ENCODE data around the gene SDR42E1. TPM values are rescaled to one million over a fixed set of nuclear protein-coding genes. Genes with fewer than 3 reads are reported as not detected.

SDR42E1 gene
- total RNA-seq, 1 donor from 2014 or later, result 0.37 TPM

DNA sequence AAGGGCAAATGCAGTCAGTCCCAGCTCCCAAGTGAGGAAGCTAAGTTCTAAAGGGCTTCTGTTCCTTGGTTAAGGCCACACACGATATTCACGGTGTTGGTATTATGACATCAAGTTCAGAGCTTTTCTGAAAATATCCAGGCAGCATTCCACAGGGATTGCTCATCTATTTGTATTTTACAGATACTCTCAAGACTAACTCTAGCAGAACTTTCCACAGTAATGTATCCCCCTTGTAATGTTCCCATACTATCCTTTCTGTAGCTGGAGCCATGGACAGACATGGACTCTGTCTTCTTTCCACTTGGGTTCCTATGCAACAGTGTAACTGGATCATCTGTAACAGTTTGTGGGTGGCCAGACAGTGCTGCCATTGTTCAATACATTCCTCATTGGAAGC, 13.5 kb downstream of the SDR42E1 start:
- no peaks in the 10 kb centered on the region for H4K20me1 ChIP-seq (ENCODE audit: low read depth)
- H3K4me1 Mint-ChIP-seq, result peaks cover 18% of the 10 kb centered on the region
- H3K79me2 ChIP-seq (ENCODE audit: low read depth), result no peaks in the 10 kb centered on the region
- no peaks in the 10 kb centered on the region for H3K36me3 Mint-ChIP-seq
- H3K4me1 ChIP-seq, result no peaks in the 10 kb centered on the region
- no peaks in the 10 kb centered on the region for H3K36me3 ChIP-seq
- no peak overlapping the region for H3K9ac ChIP-seq
- H3K4me3 Mint-ChIP-seq, result no peak overlapping the region
- H3F3A ChIP-seq (ENCODE audit: low read depth), result no peaks in the 10 kb centered on the region
- no peak overlapping the region for H3K27ac Mint-ChIP-seq
- no peak overlapping the region for H3K4me3 ChIP-seq
- H3K27ac ChIP-seq, result no peak overlapping the region
- H3K4me2 ChIP-seq, result no peak overlapping the region
- H3K9me3 Mint-ChIP-seq, result peaks cover 3% of the 10 kb centered on the region
- DNase-seq (ENCODE audit: low spot score), result no peak
- H3K27me3 ChIP-seq, result no peaks in the 10 kb centered on the region
- peaks cover 5% of the 10 kb centered on the region for H3K27me3 Mint-ChIP-seq (ENCODE audit: insufficient read depth, low read depth)
- no peak for TF ChIP-seq CTCF (IDR thresholded peaks at IDR 0.05)
- no peak for TF ChIP-seq EZH2 (IDR thresholded peaks at IDR 0.05)
- TF ChIP-seq EZH2phosphoT487 (IDR thresholded peaks at IDR 0.05), result no peak
- H2AFZ ChIP-seq (replicated peaks), result no peak overlapping the region
- H3K9me3 ChIP-seq (ENCODE audit: low read depth), result no peaks in the 10 kb centered on the region

DNA sequence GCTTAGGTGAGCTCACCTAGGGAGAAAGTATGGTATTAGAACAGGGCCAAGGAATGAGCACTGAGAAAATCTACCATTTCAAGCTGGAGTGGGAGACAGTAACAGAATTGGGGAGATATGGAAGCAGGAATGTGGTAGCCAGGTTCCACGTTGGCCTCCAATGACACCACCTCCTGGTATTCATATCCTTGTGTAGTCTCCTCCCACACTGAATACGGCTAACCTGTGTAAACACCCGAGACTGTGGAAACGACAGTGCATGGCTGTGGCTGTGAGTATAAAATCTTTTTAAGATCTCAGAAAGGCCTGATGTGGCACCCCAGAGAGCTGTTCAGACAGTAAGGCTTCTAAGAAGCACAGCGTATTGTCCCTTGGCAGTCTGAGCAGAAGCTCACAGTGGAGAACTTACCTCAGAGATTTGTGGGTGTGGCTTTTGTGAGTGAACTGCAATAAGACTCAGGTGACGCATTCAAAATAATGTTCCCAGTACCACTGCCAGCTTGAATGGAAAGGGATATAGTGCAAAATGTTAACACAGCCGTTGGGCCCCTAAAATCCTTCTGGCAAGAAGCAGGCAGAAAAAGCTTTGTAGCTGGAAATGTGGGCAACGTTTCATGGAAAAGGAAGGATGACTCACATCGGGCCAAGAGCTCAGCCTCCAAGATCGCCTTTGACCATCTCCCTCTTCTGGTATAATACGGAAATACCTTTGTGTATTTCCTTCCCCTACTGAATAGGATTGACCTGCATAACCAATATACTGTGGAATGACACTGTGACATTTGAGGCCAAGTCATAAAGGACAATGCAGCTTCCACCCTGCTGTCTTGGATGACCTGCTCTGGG, 14.4 kb downstream of the SDR42E1 start:
- H3K9me3 Mint-ChIP-seq, result peaks cover 3% of the 10 kb centered on the region
- no peaks in the 10 kb centered on the region for H4K20me1 ChIP-seq (ENCODE audit: low read depth)
- no peaks in the 10 kb centered on the region for H3K4me1 ChIP-seq
- H3K4me1 Mint-ChIP-seq, result peaks cover 20% of the 10 kb centered on the region
- no peak overlapping the region for H3K27ac Mint-ChIP-seq
- no peak overlapping the region for H3K4me2 ChIP-seq
- TF ChIP-seq CTCF (IDR thresholded peaks at IDR 0.05) (peak; percentile 27), EZH2 (IDR thresholded peaks at IDR 0.05) (no peak)
- no peaks in the 10 kb centered on the region for H3K27me3 ChIP-seq
- H3F3A ChIP-seq (ENCODE audit: low read depth), result no peaks in the 10 kb centered on the region
- no peak overlapping the region for H3K4me3 ChIP-seq
- H3K27ac ChIP-seq, result no peak overlapping the region
- no peak overlapping the region for H3K9ac ChIP-seq
- no peak overlapping the region for H3K4me3 Mint-ChIP-seq
- peak; percentile 22 for DNase-seq (ENCODE audit: low spot score)
- H3K27me3 Mint-ChIP-seq (ENCODE audit: insufficient read depth, low read depth), result peaks cover 5% of the 10 kb centered on the region
- no peaks in the 10 kb centered on the region for H3K36me3 Mint-ChIP-seq
- no peaks in the 10 kb centered on the region for H3K79me2 ChIP-seq (ENCODE audit: low read depth)
- no peaks in the 10 kb centered on the region for H3K9me3 ChIP-seq (ENCODE audit: low read depth)
- no peaks in the 10 kb centered on the region for H3K36me3 ChIP-seq
- peak overlapping the region; percentile 35 for H2AFZ ChIP-seq (replicated peaks)

- no peak overlapping the region for H3K4me2 ChIP-seq
- no peak overlapping the region for H2AFZ ChIP-seq (replicated peaks)
- H3K4me3 ChIP-seq, result no peak overlapping the region
- peaks cover 3% of the 10 kb centered on the region for H3K9me3 Mint-ChIP-seq
- no peaks in the 10 kb centered on the region for H3F3A ChIP-seq (ENCODE audit: low read depth)
- H3K4me1 Mint-ChIP-seq, result peaks cover 20% of the 10 kb centered on the region
- no peaks in the 10 kb centered on the region for H3K9me3 ChIP-seq (ENCODE audit: low read depth)
- no peaks in the 10 kb centered on the region for H4K20me1 ChIP-seq (ENCODE audit: low read depth)
- no peaks in the 10 kb centered on the region for H3K36me3 Mint-ChIP-seq
- no peaks in the 10 kb centered on the region for H3K79me2 ChIP-seq (ENCODE audit: low read depth)
- peaks cover 5% of the 10 kb centered on the region for H3K27me3 Mint-ChIP-seq (ENCODE audit: insufficient read depth, low read depth)
- no peak overlapping the region for H3K27ac Mint-ChIP-seq
- H3K4me3 Mint-ChIP-seq, result no peak overlapping the region
- H3K4me1 ChIP-seq, result no peaks in the 10 kb centered on the region
- no peak overlapping the region for H3K9ac ChIP-seq
- no peaks in the 10 kb centered on the region for H3K36me3 ChIP-seq
- TF ChIP-seq EZH2 (IDR thresholded peaks at IDR 0.05), result no peak
- no peak for TF ChIP-seq CTCF (IDR thresholded peaks at IDR 0.05)
- no peak for TF ChIP-seq EZH2phosphoT487 (IDR thresholded peaks at IDR 0.05)
- no peak overlapping the region for H3K27ac ChIP-seq
- H3K27me3 ChIP-seq, result no peaks in the 10 kb centered on the region
- no peak for DNase-seq (ENCODE audit: low spot score)
Observed at GRCh38 chr16:81995651-81996050, 15.6 kb downstream of the SDR42E1 start.
